Measurements from ENCODE around the gene ITGAL. TPM values are rescaled to one million over a fixed set of nuclear protein-coding genes. Genes with fewer than 3 reads are reported as not detected.
A peak's percentile ranks its signal among the peaks of the same experiment; 100 is the strongest.

ITGAL gene
- total and polyA plus RNA-seq, 2 of the 13 experiments (the other 11 are each of a cell fraction or from before 2014, with no cell fraction given): 0.86 to 1.2 TPM

- no peak for TF ChIP-seq ZBTB7B (CRISPR knock-in tag; IDR thresholded peaks at IDR 0.05)
- no peak for TF ChIP-seq CENPBD1 (CRISPR knock-in tag; IDR thresholded peaks at IDR 0.05; ENCODE audit: borderline replicate concordance, low read depth)
- no peak for TF ChIP-seq GPN1 (CRISPR knock-in tag; IDR thresholded peaks at IDR 0.05; ENCODE audit: borderline replicate concordance)
- no peak for TF ChIP-seq ZFP36 (IDR thresholded peaks at IDR 0.05; ENCODE audit: borderline replicate concordance, low read depth, low read length, partially characterized antibody)
- no peak for TF ChIP-seq TRIM24 (CRISPR knock-in tag; IDR thresholded peaks at IDR 0.05)
- no peak for TF ChIP-seq ZFP90 (CRISPR knock-in tag; IDR thresholded peaks at IDR 0.05; ENCODE audit: borderline replicate concordance)
- TF ChIP-seq ETS1 (CRISPR knock-in tag; IDR thresholded peaks at IDR 0.05): no peak; the same call in 1 of the 2 replicates
- peak; percentile 58 for TF ChIP-seq BCL6 (CRISPR knock-in tag; IDR thresholded peaks at IDR 0.05)
- 0 out of 2 replicates have a peak, but pooled peaks have one; percentile 75 for TF ChIP-seq THYN1 (CRISPR knock-in tag; IDR thresholded peaks at IDR 0.05; ENCODE audit: borderline replicate concordance, low read depth)
- no peak for TF ChIP-seq ZUFSP (CRISPR knock-in tag; IDR thresholded peaks at IDR 0.05; ENCODE audit: borderline replicate concordance)
- TF ChIP-seq NFE2 (CRISPR knock-in tag; IDR thresholded peaks at IDR 0.05): no peak
- TF ChIP-seq FOXA3 (CRISPR knock-in tag; IDR thresholded peaks at IDR 0.05): no peak; the same call in none of the 2 replicates
- no peak for TF ChIP-seq ZNF432 (CRISPR knock-in tag; IDR thresholded peaks at IDR 0.05; ENCODE audit: borderline replicate concordance)
- TF ChIP-seq NKX3-1 (CRISPR knock-in tag; IDR thresholded peaks at IDR 0.05): peak; percentile 33; the same call in 1 of the 2 replicates
- TF ChIP-seq SSRP1 (CRISPR knock-in tag; IDR thresholded peaks at IDR 0.05): no peak
- peak; percentile 38; the same call in 1 of the 2 replicates for TF ChIP-seq ZBTB7A (CRISPR knock-in tag; IDR thresholded peaks at IDR 0.05)
- TF ChIP-seq ZSCAN12 (CRISPR knock-in tag; IDR thresholded peaks at IDR 0.05): peak; percentile 82; the same call in 1 of the 2 replicates
- TF ChIP-seq DMTF1 (CRISPR knock-in tag; IDR thresholded peaks at IDR 0.05): no peak
- TF ChIP-seq THAP11 (CRISPR knock-in tag; IDR thresholded peaks at IDR 0.05): peak; percentile 74
- no peak for TF ChIP-seq ZFAT (CRISPR knock-in tag; conservative IDR thresholded peaks at IDR 0.05)
- peak; percentile 93 for TF ChIP-seq HNF1B (CRISPR knock-in tag; IDR thresholded peaks at IDR 0.05)
- no peak for TF ChIP-seq PCBP2 (optimal IDR thresholded peaks at IDR 0.05; ENCODE audit: low read depth, low read length, poor library complexity, severe bottlenecking)
Measured at GRCh38 chr16:30445408-30446202, 26.9 kb upstream of the ITGAL start, which contains the start of gene SEPHS2 (continued).
